ENCODE data around the gene MRPS33.

DNA sequence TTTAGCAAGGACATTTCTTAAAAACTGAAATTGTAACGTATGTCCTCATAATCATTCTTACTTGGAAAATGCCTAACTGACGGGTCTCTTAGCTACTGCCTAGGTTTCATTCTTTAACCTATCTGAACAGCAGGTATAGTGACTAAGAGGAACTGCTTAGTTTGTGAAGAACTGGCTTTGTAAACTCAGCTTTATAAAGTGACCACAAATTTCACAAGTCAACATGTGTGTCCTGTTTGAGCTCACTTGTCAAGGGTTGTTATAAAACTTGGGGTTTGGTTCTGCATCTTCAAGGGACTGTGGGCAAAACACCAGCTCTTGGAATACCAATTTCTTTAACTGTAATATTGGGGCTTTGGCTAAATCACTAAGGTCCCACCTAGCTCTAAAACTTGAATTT, 32.2 kb downstream of the MRPS33 start:
- TF ChIP-seq, protein P1, sequence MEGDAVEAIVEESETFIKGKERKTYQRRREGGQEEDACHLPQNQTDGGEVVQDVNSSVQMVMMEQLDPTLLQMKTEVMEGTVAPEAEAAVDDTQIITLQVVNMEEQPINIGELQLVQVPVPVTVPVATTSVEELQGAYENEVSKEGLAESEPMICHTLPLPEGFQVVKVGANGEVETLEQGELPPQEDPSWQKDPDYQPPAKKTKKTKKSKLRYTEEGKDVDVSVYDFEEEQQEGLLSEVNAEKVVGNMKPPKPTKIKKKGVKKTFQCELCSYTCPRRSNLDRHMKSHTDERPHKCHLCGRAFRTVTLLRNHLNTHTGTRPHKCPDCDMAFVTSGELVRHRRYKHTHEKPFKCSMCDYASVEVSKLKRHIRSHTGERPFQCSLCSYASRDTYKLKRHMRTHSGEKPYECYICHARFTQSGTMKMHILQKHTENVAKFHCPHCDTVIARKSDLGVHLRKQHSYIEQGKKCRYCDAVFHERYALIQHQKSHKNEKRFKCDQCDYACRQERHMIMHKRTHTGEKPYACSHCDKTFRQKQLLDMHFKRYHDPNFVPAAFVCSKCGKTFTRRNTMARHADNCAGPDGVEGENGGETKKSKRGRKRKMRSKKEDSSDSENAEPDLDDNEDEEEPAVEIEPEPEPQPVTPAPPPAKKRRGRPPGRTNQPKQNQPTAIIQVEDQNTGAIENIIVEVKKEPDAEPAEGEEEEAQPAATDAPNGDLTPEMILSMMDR (conservative IDR thresholded peaks at IDR 0.05; ENCODE audit: low read depth in 2 of 2): no peak
- no peak for TF ChIP-seq CREB1 (CRISPR knock-in tag; IDR thresholded peaks at IDR 0.05; ENCODE audit: low read depth)
- TF ChIP-seq EZH2 (IDR thresholded peaks at IDR 0.05; ENCODE audit: low read depth, unreplicated experiment): no peak
- no peak for TF ChIP-seq POLR2AphosphoS5 (IDR thresholded peaks at IDR 0.05; ENCODE audit: low read depth)
- no peak for TF ChIP-seq EZH2phosphoT487 (IDR thresholded peaks at IDR 0.05; ENCODE audit: unreplicated experiment)
- TF ChIP-seq ZNF114 (CRISPR knock-in tag; IDR thresholded peaks at IDR 0.05): no peak
- TF ChIP-seq, protein P2, sequence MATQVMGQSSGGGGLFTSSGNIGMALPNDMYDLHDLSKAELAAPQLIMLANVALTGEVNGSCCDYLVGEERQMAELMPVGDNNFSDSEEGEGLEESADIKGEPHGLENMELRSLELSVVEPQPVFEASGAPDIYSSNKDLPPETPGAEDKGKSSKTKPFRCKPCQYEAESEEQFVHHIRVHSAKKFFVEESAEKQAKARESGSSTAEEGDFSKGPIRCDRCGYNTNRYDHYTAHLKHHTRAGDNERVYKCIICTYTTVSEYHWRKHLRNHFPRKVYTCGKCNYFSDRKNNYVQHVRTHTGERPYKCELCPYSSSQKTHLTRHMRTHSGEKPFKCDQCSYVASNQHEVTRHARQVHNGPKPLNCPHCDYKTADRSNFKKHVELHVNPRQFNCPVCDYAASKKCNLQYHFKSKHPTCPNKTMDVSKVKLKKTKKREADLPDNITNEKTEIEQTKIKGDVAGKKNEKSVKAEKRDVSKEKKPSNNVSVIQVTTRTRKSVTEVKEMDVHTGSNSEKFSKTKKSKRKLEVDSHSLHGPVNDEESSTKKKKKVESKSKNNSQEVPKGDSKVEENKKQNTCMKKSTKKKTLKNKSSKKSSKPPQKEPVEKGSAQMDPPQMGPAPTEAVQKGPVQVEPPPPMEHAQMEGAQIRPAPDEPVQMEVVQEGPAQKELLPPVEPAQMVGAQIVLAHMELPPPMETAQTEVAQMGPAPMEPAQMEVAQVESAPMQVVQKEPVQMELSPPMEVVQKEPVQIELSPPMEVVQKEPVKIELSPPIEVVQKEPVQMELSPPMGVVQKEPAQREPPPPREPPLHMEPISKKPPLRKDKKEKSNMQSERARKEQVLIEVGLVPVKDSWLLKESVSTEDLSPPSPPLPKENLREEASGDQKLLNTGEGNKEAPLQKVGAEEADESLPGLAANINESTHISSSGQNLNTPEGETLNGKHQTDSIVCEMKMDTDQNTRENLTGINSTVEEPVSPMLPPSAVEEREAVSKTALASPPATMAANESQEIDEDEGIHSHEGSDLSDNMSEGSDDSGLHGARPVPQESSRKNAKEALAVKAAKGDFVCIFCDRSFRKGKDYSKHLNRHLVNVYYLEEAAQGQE (IDR thresholded peaks at IDR 0.05; ENCODE audit: unreplicated experiment): no peak
- TF ChIP-seq, protein P3, sequence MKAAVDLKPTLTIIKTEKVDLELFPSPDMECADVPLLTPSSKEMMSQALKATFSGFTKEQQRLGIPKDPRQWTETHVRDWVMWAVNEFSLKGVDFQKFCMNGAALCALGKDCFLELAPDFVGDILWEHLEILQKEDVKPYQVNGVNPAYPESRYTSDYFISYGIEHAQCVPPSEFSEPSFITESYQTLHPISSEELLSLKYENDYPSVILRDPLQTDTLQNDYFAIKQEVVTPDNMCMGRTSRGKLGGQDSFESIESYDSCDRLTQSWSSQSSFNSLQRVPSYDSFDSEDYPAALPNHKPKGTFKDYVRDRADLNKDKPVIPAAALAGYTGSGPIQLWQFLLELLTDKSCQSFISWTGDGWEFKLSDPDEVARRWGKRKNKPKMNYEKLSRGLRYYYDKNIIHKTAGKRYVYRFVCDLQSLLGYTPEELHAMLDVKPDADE (IDR thresholded peaks at IDR 0.05): no peak
- no peak for TF ChIP-seq NANOG (IDR thresholded peaks at IDR 0.05; ENCODE audit: borderline replicate concordance)
- TF ChIP-seq ZNF331 (CRISPR knock-in tag; IDR thresholded peaks at IDR 0.05; ENCODE audit: low read depth): no peak

Data from GM23338 (cell line).